ENCODE data around the gene FAM107A.

- TF ChIP-seq FOXA3 (CRISPR knock-in tag; IDR thresholded peaks at IDR 0.05) (no peak), ZNF547 (CRISPR knock-in tag; IDR thresholded peaks at IDR 0.05) (no peak), ZNF557 (CRISPR knock-in tag; IDR thresholded peaks at IDR 0.05) (no peak), POLR2AphosphoS5 (IDR thresholded peaks at IDR 0.05; ENCODE audit: low read depth, low read length) (no peak), POLR2A (IDR thresholded peaks at IDR 0.05; ENCODE audit: insufficient read depth in 1 of 2, low read depth in 2 of 2, low read length in 2 of 2) (no peak), FOSL1 (CRISPR knock-in tag; IDR thresholded peaks at IDR 0.05; ENCODE audit: borderline replicate concordance) (no peak), HCFC1 (IDR thresholded peaks at IDR 0.05; ENCODE audit: low read depth, low read length) (no peak), ZNF850 (CRISPR knock-in tag; conservative IDR thresholded peaks at IDR 0.05) (no peak), ZNF260 (CRISPR knock-in tag; IDR thresholded peaks at IDR 0.05; ENCODE audit: borderline replicate concordance, low read depth) (no peak), ZNF672 (CRISPR knock-in tag; IDR thresholded peaks at IDR 0.05) (no peak)
- TF ChIP-seq, protein P1, sequence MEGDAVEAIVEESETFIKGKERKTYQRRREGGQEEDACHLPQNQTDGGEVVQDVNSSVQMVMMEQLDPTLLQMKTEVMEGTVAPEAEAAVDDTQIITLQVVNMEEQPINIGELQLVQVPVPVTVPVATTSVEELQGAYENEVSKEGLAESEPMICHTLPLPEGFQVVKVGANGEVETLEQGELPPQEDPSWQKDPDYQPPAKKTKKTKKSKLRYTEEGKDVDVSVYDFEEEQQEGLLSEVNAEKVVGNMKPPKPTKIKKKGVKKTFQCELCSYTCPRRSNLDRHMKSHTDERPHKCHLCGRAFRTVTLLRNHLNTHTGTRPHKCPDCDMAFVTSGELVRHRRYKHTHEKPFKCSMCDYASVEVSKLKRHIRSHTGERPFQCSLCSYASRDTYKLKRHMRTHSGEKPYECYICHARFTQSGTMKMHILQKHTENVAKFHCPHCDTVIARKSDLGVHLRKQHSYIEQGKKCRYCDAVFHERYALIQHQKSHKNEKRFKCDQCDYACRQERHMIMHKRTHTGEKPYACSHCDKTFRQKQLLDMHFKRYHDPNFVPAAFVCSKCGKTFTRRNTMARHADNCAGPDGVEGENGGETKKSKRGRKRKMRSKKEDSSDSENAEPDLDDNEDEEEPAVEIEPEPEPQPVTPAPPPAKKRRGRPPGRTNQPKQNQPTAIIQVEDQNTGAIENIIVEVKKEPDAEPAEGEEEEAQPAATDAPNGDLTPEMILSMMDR (CRISPR knock-in tag; IDR thresholded peaks at IDR 0.05) = no peak
- TF ChIP-seq, protein P2, sequence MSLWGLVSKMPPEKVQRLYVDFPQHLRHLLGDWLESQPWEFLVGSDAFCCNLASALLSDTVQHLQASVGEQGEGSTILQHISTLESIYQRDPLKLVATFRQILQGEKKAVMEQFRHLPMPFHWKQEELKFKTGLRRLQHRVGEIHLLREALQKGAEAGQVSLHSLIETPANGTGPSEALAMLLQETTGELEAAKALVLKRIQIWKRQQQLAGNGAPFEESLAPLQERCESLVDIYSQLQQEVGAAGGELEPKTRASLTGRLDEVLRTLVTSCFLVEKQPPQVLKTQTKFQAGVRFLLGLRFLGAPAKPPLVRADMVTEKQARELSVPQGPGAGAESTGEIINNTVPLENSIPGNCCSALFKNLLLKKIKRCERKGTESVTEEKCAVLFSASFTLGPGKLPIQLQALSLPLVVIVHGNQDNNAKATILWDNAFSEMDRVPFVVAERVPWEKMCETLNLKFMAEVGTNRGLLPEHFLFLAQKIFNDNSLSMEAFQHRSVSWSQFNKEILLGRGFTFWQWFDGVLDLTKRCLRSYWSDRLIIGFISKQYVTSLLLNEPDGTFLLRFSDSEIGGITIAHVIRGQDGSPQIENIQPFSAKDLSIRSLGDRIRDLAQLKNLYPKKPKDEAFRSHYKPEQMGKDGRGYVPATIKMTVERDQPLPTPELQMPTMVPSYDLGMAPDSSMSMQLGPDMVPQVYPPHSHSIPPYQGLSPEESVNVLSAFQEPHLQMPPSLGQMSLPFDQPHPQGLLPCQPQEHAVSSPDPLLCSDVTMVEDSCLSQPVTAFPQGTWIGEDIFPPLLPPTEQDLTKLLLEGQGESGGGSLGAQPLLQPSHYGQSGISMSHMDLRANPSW (CRISPR knock-in tag; IDR thresholded peaks at IDR 0.05; ENCODE audit: borderline replicate concordance) = no peak
These were observed 9.6 kb upstream of the FAM107A start for GRCh38 chr3:58586776-58587192.

Data from HepG2 (cell line).